Measurements from ENCODE around the gene CROCC. TPM values are rescaled to one million over a fixed set of nuclear protein-coding genes. Genes with fewer than 3 reads are reported as not detected.

Gene CROCC
- total and polyA plus RNA-seq, 2 experiments from 2014 or later, result 15.1 to 106 TPM

- Histone ChIP-seq H3K9me2 (ENCODE audit: insufficient read depth) (no peaks in the 10 kb centered on the region), H3K79me2 (replicated peaks; ENCODE audit: insufficient read depth) (peaks cover 47% of the 10 kb centered on the region), H3K4me3 (no peak overlapping the region), H2AFZ (no peak overlapping the region), H3K36me3 (ENCODE audit: insufficient read depth) (no peaks in the 10 kb centered on the region), H3F3A (replicated peaks; ENCODE audit: low read depth) (peaks cover 52% of the 10 kb centered on the region), H3K27me3 (ENCODE audit: insufficient read depth) (no peaks in the 10 kb centered on the region), H4K20me1 (replicated peaks; ENCODE audit: insufficient read depth) (peaks cover 39% of the 10 kb centered on the region), H3K27ac (ENCODE audit: low read depth) (peak overlapping the region; percentile 39; the same call in 1 of the 2 replicates), H3K4me2 (no peak overlapping the region), H3K4me1 (ENCODE audit: insufficient read depth) (peaks cover 36% of the 10 kb centered on the region)
- Mint-ChIP-seq H3K27me3 (ENCODE audit: insufficient read depth, low read depth, poor library complexity) (peaks cover 31% of the 10 kb centered on the region), H3K4me3 (no peak overlapping the region), H3K4me1 (peaks cover 55% of the 10 kb centered on the region), H3K36me3 (ENCODE audit: low read depth) (peaks cover 12% of the 10 kb centered on the region; the same call in 1 of the 3 replicates), H3K9me3 (no peaks in the 10 kb centered on the region), H3K27ac (no peak overlapping the region)
- no peak for DNase-seq (ENCODE audit: low spot score)
- TF ChIP-seq ZNF331 (CRISPR knock-in tag; IDR thresholded peaks at IDR 0.05; ENCODE audit: low read depth), result no peak
- no peak for TF ChIP-seq POLR2AphosphoS5 (IDR thresholded peaks at IDR 0.05; ENCODE audit: low read depth)
- no peak for TF ChIP-seq NANOG (IDR thresholded peaks at IDR 0.05; ENCODE audit: borderline replicate concordance)
- no peak for TF ChIP-seq JUNB (IDR thresholded peaks at IDR 0.05; ENCODE audit: unreplicated experiment)
- no peak for TF ChIP-seq CREB1 (CRISPR knock-in tag; IDR thresholded peaks at IDR 0.05; ENCODE audit: low read depth)
- TF ChIP-seq ZNF462 (CRISPR knock-in tag; IDR thresholded peaks at IDR 0.05), result no peak
- no peak for TF ChIP-seq ETS1 (IDR thresholded peaks at IDR 0.05)
- no peak for TF ChIP-seq EZH2 (IDR thresholded peaks at IDR 0.05; ENCODE audit: low read depth, unreplicated experiment)
- ATAC-seq, result no peak
Measured at GRCh38 chr1:16924216-16924918, 2.6 kb downstream of the CROCC start.
